Activated CD4-positive, CD25-positive, alpha-beta regulatory T cell treated with anti-CD3 and anti-CD28 coated beads, Interleukin-2, amount 50 U/mL, for 24 hours (primary cell): ENCODE data around the gene MYO3B.

ENCODE experiments used
- ATAC-seq, 2 donors: fragments of 150-1000 bp; cut with Tn5 transposase; one replicate each; pipeline ENCODE4 v1.10.0; 2021; ENCODE audit warnings: mild to moderate bottlenecking in 1 of 2, moderate library complexity in 1 of 2

Gene MYO3B

GRCh38 chr2:170177950-170178781 lies at the start of gene MYO3B:
Gene MYO3B (plus strand): TSS chr2:170178147. CDS start chr2:170178288, 141 bp downstream.
- peak; percentile 41 to 68 for ATAC-seq

DNA sequence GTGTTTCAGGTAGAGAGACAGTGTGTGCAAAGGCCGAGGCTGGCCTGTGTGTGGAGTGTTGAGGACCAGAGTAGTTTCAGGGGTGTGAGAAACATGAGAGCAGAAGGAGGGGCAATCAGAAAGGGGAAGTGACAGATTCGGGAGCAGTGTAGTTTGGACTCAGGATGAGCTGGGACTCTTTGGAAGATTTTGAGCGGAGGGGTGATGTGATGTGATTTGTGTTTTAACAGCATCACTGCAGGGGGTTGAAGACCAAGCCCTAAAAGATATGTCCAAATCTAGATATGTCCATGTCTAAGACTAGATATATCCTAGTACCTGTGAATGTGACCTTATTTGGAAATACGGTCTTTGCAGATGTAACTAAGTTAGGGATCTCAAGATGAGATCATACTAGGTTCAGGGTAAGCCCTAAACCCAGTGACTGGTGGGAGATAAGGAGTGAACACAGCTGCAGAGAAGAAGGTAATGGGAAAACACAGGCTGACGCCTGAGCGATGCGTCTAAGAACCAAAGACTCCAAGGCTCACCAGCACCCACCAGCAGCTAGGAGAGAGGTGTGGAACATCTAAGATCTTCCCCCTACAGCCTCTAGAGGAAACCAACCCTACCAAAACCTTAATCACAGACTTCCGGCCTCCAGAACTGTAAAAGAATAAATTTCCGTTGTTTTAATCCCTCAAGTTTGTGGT lies 38.5 kb upstream of the MYO3B start:
- ATAC-seq: no peak

DNA sequence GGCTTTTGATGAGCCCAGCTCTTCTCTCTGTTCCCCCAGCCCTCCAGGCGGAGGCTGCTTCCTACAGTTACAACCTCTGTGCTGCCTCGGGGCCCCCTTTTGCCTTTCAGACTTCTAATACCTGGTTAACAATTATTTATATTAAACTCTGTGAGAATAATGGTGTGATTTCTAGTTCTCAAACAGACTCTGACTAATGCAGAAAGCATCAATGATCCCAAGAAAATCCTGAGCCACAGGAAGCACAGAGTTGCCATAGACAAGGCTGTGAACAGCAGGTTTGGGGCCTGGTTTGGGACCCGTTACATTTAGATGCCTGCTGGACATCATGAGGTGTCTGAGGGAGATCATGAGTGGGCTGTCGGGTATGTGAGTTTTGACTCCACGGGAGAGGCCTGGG lies 37.4 kb upstream of the MYO3B start:
- no peak for ATAC-seq

GRCh38 chr2:170141865-170142264 lies 36.1 kb upstream of the MYO3B start:
- no peak for ATAC-seq

- no peak for ATAC-seq
Measured at GRCh38 chr2:170142502-170142901, 35.4 kb upstream of the MYO3B start.

DNA sequence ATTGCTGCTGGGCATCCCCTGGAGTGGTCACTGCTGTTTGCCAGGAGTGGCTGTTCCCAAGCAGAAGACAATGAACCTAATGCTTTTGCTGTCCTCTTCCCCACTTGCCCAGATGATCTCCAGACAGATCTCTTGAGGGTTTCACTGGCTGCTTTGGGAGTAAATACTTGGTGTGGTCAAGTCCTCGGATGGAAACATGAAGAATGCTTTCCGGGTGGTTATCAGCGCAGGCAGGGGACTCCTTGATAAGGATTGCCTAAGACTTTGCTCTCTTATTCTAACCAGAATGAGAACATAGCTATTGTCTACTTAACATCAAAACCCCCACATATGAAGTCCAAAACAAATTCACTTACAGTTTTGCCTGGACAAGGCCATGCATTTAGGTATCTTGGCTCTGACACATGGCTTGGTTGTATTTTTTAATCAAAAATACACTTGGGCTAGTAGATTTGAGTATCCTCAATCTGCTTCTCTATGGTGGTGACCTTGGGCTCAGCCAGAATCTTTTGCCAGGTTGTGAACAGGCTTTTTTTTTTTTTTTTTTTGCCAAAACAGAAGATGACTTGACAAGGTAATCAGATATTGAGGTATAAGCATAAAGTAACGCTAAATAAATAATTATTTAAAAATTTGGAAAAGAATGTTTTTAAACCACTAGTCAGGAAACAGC lies 34.8 kb upstream of the MYO3B start:
- ATAC-seq: no peak

DNA sequence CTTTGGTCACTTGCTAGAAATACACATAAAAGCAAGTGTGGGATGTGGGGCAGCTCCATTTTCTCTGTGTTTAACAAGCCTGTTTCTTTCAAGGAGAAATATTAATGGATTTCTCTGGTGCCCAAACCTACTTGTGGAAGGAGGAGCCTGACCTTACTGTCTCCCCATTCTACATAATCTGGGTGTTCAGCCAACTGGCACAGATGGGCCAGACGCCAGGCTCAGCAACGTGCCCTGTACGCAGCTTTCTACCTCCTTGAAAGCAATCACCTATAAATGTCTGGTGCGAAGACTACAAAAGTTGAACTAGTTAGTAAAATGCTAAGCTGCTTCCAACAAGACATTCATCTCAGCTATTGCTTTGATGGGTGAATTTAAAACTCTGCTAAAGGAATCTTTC lies 33.2 kb upstream of the MYO3B start:
- no peak for ATAC-seq

DNA sequence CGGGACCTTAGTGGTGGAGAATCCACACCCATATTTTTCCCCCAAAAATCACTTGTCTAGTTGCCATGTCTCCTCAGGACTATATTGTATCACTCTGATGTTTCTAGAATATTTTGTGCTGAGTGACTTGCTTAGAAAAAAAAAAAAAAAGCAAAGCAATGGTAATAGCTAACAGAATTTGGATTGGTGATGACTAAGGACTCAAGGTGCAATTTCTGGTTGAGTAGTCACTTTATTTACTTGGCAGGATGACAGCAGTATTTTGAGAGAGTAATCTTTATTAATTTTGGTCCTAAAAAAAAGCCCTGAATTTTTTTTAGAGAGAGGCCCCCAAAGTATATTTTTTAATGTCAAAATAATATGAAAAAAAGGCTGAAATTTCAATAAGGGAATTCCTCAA lies 32.8 kb upstream of the MYO3B start:
- no peak for ATAC-seq

GRCh38 chr2:170145675-170146432 lies 32.1 kb upstream of the MYO3B start:
- no peak for ATAC-seq

DNA sequence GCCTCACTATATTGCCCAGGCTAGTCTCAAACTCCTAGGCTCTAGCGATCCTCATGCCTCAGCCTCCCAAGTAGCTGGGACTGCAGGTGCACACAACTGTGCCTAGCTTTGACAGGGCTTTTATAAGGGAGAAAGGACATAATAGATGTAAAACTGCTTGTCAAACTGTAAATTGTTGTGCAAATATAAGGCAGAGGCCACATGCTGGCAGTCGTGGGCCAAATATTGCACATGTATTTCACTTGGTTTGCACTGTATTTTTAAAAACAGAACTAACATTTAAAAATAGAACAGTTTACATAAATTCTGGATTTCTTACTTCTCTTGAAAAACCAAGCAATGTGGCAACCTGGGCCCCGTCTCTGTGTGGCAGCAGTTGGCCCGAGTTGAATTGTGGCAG lies 31.2 kb upstream of the MYO3B start:
- ATAC-seq: no peak

GRCh38 chr2:170147576-170147975 lies 30.4 kb upstream of the MYO3B start:
- ATAC-seq: no peak

DNA sequence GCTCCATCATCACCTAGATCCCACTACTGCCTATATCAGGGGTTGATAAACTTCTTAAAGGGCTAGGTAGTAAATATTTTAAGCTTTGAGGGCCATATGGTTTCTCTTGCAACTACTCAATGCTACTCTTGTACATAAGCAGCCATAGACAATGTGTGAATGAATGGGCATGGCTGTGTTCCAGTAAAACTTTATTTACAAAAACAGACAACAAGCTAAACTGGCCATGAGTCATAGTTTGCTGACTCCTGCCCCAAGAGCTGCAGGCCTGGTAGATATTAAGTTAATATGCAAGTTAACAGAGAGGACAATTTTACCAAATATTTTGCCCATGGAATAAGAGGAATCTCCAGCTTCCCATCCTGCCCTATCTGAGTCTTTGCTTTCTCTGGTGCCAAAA lies 29.8 kb upstream of the MYO3B start:
- no peak for ATAC-seq

- ATAC-seq: no peak
Measured at GRCh38 chr2:170152421-170152820, 25.5 kb upstream of the MYO3B start.

GRCh38 chr2:170155022-170155722 lies 22.8 kb upstream of the MYO3B start:
- ATAC-seq: no peak

DNA sequence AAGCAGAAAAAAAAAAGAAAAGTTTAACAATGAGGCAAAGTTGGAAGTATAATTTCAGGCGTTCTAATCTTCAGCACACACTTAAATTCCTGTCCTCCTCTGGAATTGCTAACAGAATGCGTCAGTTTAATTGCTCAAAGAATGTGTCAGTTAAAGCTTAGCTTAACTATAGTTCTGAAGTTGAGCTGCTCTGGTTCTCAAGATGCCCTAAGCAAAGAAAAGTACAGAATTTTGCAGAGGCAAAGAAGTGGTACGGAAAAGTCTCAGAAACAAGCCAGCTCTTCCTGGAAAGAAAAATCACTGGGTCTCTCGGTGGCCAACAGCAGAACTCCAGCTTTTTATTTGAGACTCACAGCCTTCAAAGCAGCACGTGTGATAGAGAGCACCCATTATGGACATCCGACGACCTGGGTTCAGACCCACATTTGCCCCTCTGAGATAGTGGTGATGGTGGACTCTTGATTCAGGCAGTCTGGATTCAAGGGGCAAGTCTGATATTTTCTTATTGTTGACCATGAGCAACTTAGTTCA lies 22.2 kb upstream of the MYO3B start:
- no peak for ATAC-seq

GRCh38 chr2:170156592-170156991 lies 21.4 kb upstream of the MYO3B start:
- ATAC-seq: no peak

DNA sequence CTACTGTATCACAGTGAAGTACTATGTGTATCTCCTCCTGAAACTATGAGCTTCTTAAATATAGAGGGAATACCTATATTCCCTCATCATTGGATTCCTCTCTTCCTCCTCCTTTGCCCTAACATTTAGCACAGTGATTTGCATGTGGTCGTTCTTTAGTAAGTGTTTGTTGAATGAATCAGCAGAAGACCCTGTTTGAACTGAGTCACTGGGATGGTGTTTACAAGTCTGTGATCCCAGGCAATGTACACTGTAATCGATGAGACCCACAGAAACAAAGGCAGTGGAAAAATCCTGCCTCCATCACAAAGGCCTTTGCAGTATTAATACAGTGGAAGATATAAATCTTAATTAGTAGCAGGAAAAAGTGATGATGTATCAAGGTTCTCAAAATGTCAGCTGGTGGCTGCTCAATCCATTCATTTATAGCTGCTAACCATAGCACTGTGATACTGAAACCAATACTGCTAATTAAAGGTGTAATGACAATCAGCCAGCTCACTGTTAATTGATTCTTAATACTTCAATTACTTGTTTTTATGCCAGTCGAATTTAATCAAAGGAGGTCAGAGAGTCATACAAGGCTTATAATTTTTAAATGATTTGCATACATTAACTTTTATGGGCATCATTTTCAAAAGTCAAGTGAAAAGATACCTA lies 20.8 kb upstream of the MYO3B start:
- no peak for ATAC-seq

GRCh38 chr2:170159060-170159459 lies 18.9 kb upstream of the MYO3B start:
- no peak for ATAC-seq

DNA sequence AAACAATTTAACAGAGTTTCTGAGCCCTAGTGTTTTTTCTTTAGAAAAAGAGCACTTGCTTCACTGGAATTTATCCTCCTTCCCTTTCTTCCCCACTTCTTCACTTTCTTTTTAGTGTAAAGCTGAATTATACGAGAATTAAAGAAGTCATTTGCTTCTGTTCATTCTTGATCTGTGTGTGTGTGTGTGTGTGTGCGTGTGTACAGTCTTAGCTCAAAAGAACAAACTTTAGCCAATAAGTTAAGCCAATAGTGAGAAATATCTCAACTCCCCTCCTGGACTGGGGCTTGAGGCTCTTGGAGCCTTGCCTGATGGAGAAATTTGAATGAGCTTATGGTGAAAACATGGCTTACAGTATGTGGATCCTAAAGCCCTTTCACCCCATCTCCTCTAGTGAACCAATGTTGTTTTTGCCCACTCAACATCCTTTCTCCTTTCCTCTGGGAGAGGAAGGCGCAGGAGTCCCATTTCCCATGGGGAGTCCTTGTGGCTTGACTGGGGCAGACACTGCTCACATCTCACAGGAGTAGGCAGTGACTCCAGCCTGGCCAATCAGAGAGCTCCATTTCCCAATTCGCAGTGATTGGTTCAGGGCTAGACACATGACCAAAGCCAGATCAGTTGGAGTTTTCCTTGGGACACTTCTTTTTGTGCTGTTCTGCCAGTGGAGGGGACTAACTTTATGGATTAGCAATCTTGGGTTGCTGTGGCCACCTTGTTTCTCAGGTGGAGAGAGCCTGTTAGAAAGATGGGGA lies 16.3 kb upstream of the MYO3B start:
- ATAC-seq: no peak

DNA sequence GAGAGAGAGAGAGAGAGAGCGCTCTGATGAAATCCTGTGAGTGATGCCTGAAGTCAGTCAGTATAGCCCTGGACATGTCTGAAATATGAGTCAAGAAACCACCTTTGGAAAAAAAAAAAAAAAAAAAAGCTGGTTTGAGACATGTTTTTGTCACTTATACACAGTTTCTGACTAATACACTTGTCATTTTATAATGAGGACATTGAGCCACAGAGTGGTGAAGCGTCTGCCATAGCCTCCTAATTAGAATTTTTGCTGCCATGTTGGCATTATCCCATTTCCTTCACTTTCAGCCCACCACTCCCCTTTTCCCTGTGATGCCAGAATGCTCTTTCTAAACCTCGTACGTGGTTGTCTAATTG lies 15.7 kb upstream of the MYO3B start:
- peak in 1 of 2 donors; percentile 20 for ATAC-seq
